HepG2 (cell line): ENCODE data around the gene OR10J1. TPM values are rescaled to one million over a fixed set of nuclear protein-coding genes. Genes with fewer than 3 reads are reported as not detected.
"Not testable (repeated sequence)": the region's sequence is repeated elsewhere in the genome, so short reads cannot be mapped to it uniquely, and the experiment has no call there.

Experiments used
- ATAC-seq: fragments of 200-7000 bp; cut with Tn5 transposase; 3 replicates; pipeline ENCODE4 v1.9.1; 2020; ENCODE audit warnings: mild to moderate bottlenecking, moderate library complexity
- BruUV-seq: library from RNA; stranded (reverse); fragments of 400-500 nt; replicated peaks from 2 replicates; lab custom pipeline; 2021; lab: Mats Ljungman, UMichigan
- CTCF ChIA-PET: fragments of 300-600 bp; formaldehyde crosslinking; extraction: SDS; loops from one replicate; lab custom pipeline; 2021; ENCODE audit warnings: low total read pairs, inconsistent platforms, low intra/inter-chr PET ratio; lab: Yijun Ruan, JAX
- POLR2A ChIA-PET: fragments of 350-600 bp; sonication (Branson Sonifier 250); formaldehyde crosslinking; loops from one replicate; lab custom pipeline; 2020; ENCODE audit warnings: antibody characterized with exemption, inconsistent platforms; lab: Yijun Ruan, JAX
- DNase-seq: peaks from one replicate; pipeline ENCODE4 v3.0.0-alpha.2; 2015; ENCODE audit warnings: low spot score
- FAIRE-seq: peaks from 3 replicates; lab custom pipeline; 2011; peaks lifted over from hg19 to GRCh38; lab: Jason Lieb, UNC
- H2AFZ ChIP-seq: one replicate; pipeline ENCODE4 v1.6.1; 2011; ENCODE audit warnings: low read length, inconsistent platforms
- H3K27ac ChIP-seq: fragments of 300-600 bp; 3 replicates; pipeline ENCODE4 v1.8.0; 2011; ENCODE audit warnings: mixed run types, mild to moderate bottlenecking, mixed read lengths, low read length, inconsistent platforms; ENCODE audit not compliant: insufficient read depth; ENCODE audit errors: extremely low read length
- H3K27me3 ChIP-seq, 2 experiments: fragments of 200-600 bp in 1 of 2; 2 replicates in 1 of 2; 3 replicates in 1 of 2; pipeline versions ENCODE4 v1.6.0 to v1.8.0; 2011; ENCODE audit warnings: low read length in 2 of 2, mild to moderate bottlenecking in 2 of 2, moderate library complexity in 2 of 2, inconsistent platforms in 1 of 2; ENCODE audit not compliant: insufficient read depth in 2 of 2, control insufficient read depth in 1 of 2
- H3K36me3 ChIP-seq, 2 experiments: fragments of 200-600 bp in 1 of 2; replicated peaks in 1 of 2; 2 replicates in 1 of 2; 3 replicates in 1 of 2; pipeline versions ENCODE4 v1.5.1 to v1.8.0; 2011; ENCODE audit warnings: low read length in 2 of 2, inconsistent platforms in 1 of 2; ENCODE audit not compliant: insufficient read depth in 2 of 2, control insufficient read depth in 1 of 2
- H3K4me1 ChIP-seq: 2 replicates; pipeline ENCODE4 v1.5.1; 2012; ENCODE audit warnings: low read length, inconsistent platforms; ENCODE audit not compliant: insufficient read depth
- H3K4me2 ChIP-seq: 2 replicates; pipeline ENCODE4 v1.6.0; 2011; ENCODE audit warnings: low read depth, low read length, inconsistent platforms
- H3K4me3 ChIP-seq, 3 experiments: fragments of 200-600 bp in 1 of 3; sonication (generic), shearing (Covaris generic) in 1 of 3; replicated peaks in 1 of 3; 2 replicates each; pipeline ENCODE4 v1.5.1; 2011 to 2016; ENCODE audit warnings: low read length in 3 of 3, inconsistent platforms in 2 of 3, low read depth in 2 of 3, mild to moderate bottlenecking in 2 of 3, control low read depth in 1 of 3, mixed read lengths in 1 of 3; ENCODE audit not compliant: insufficient read depth in 1 of 3
- H3K79me2 ChIP-seq: one replicate; pipeline ENCODE4 v1.6.1; 2011; ENCODE audit warnings: low read length, inconsistent platforms; ENCODE audit not compliant: insufficient read depth
- H3K9ac ChIP-seq: 2 replicates; pipeline ENCODE4 v1.6.0; 2011; ENCODE audit warnings: mild to moderate bottlenecking, low read depth, low read length, inconsistent platforms; ENCODE audit not compliant: insufficient read depth
- H3K9me3 ChIP-seq: 2 replicates; pipeline ENCODE4 v1.5.1; 2012; ENCODE audit warnings: mild to moderate bottlenecking, low read length
- H4K20me1 ChIP-seq: 2 replicates; pipeline ENCODE4 v1.6.0; 2011; ENCODE audit warnings: inconsistent platforms, mild to moderate bottlenecking, low read length, moderate library complexity; ENCODE audit not compliant: insufficient read depth
- ELF3 ChIP-seq: IDR thresholded peaks from 2 replicates; pipeline ENCODE4 v1.6.1; 2016; ENCODE audit warnings: missing genetic modification reagents, missing compliant biosample characterization
- U2AF2 ChIP-seq: fragments of 200-400 bp; formaldehyde crosslinking; IDR thresholded peaks from 2 replicates; pipeline ENCODE4 v1.6.1; 2017; ENCODE audit warnings: low read depth, mild to moderate bottlenecking, low read length
- ZNF101 ChIP-seq: sonication (generic); formaldehyde crosslinking; IDR thresholded peaks from 2 replicates; pipeline ENCODE4 v1.4.0; 2020; ENCODE audit warnings: mild to moderate bottlenecking, low read depth, missing genetic modification reagents, borderline replicate concordance
- WGBS: methylation state at CpG from one replicate; pipeline ENCODE4 v1.1.6; 2017; ENCODE audit warnings: low lambda C conversion rate; 5-methylcytosine and 5-hydroxymethylcytosine counted together
- in situ Hi-C: cut with HindIII; loops from 2 replicates; pipeline ENCODE4 v1.10.0; 2017; ENCODE audit warnings: low pct_unique_long_range_greater_than_20kb; ENCODE audit not compliant: extremely low pct_ligation_motif_present
- intact Hi-C: fragments of 100-400 bp; cut with micrococcal nuclease; formaldehyde crosslinking; loops from one replicate; pipeline ENCODE4 v1.10.0; 2022; ENCODE audit not compliant: unreplicated experiment
- polyA plus RNA-seq, 8 experiments: library from polyadenylated mRNA; depleted of rRNA in 3 of 8; stranded (reverse) in 7 of 8; unstranded in 1 of 8; fragments of >200 nt; fragmentation: Illumina TruSeq in 4 of 8; extraction: Trizol in 4 of 8; gene quantifications; 2 replicates each; pipeline versions ENCODE4 v1.2.1 to v1.2.3, GENCODE V29; 2011 to 2016; ENCODE audit warnings: low read depth in 4 of 8, missing spikeins in 1 of 8, mixed read lengths in 1 of 8; ENCODE audit not compliant: insufficient read depth in 1 of 8
- total RNA-seq, 5 experiments: library from RNA; depleted of rRNA; stranded (reverse); fragments of >200 nt; fragmentation: Illumina TruSeq; extraction: Trizol; gene quantifications; 2 replicates each; pipeline ENCODE4 v1.2.3, GENCODE V29; 2016; ENCODE audit warnings: low read depth in 1 of 5

The OR10J1 gene
- total and polyA plus RNA-seq, 2 of the 13 experiments (the other 11 are each of a cell fraction or from before 2014, with no cell fraction given): not detected

- H3K4me3 ChIP-seq: no peak overlapping the region
- no peak overlapping the region for H3K9ac ChIP-seq
- peaks cover 68% of the 10 kb centered on the region for H3K9me3 ChIP-seq
- H3K4me1 ChIP-seq: no peaks in the 10 kb centered on the region
- no peak for TF ChIP-seq U2AF2
- TF ChIP-seq ZNF101 (CRISPR knock-in tag): no peak
- no peak for TF ChIP-seq ELF3 (CRISPR knock-in tag)
- H3K27me3 ChIP-seq: no peaks in the 10 kb centered on the region
- no TSS peak for BruUV-seq
- in situ Hi-C loops (no loop called here), intact Hi-C loops (no loop called here)
- ChIA-PET CTCF (no interaction called here), POLR2A (no interaction called here)
- no peak for ATAC-seq
- no peak overlapping the region for H3K27ac ChIP-seq
- H3K79me2 ChIP-seq: no peaks in the 10 kb centered on the region
- no peak overlapping the region for H2AFZ ChIP-seq
- no peaks in the 10 kb centered on the region for H3K36me3 ChIP-seq
- WGBS: 3% methylated on average over 1 of the region's 1 CpG
- no peak for FAIRE-seq
- DNase-seq: no peak
- H3K4me2 ChIP-seq: no peak overlapping the region
- H4K20me1 ChIP-seq: no peaks in the 10 kb centered on the region
Observed at GRCh38 chr1:159448181-159448580, 8.7 kb downstream of the OR10J1 start.

GRCh38 chr1:159449605-159450004, 10.1 kb downstream of the OR10J1 start:
- not testable (repeated sequence) for H3K27ac ChIP-seq
- no CpG with 5 or more reads among the region's 23 CpGs for WGBS

More at GRCh38 chr1:159449605-159450004, 10.1 kb downstream of the OR10J1 start:
- ATAC-seq, H3K27me3 ChIP-seq, H2AFZ ChIP-seq, H4K20me1 ChIP-seq, in situ Hi-C loops, H3K4me2 ChIP-seq, intact Hi-C loops, H3K4me3 ChIP-seq, BruUV-seq, H3K9ac ChIP-seq, FAIRE-seq, H3K36me3 ChIP-seq, H3K79me2 ChIP-seq, H3K4me1 ChIP-seq, CTCF ChIA-PET, DNase-seq, POLR2A ChIA-PET: not testable (repeated sequence)
- peaks cover 56% of the 10 kb centered on the region for H3K9me3 ChIP-seq
